GM19372 (cell line): ENCODE results near the gene SETX.
"Not testable (repeated sequence)": the region's sequence is repeated elsewhere in the genome, so short reads cannot be mapped to it uniquely, and the experiment has no call there.

Experiments
- ATAC-seq: cut with Tn5 transposase; IDR thresholded peaks from one replicate; pipeline ENCODE4 v1.9.1; 2021; ENCODE audit warnings: mild to moderate bottlenecking, low read depth, moderate library complexity; ENCODE audit not compliant: unreplicated experiment

The SETX gene

GRCh38 chr9:132293145-132293721 is 61.6 kb downstream of the SETX start:
- ATAC-seq: no peak

- ATAC-seq: no peak
Observed at GRCh38 chr9:132288966-132289365, 65.8 kb downstream of the SETX start.

GRCh38 chr9:132288361-132288760 is 66.4 kb downstream of the SETX start:
- no peak for ATAC-seq

GRCh38 chr9:132287256-132287760 is 67.5 kb downstream of the SETX start:
- ATAC-seq: no peak

- no peak for ATAC-seq
Observed at GRCh38 chr9:132283863-132284262, 70.9 kb downstream of the SETX start.

- no peak for ATAC-seq
Observed at GRCh38 chr9:132283165-132283564, 71.6 kb downstream of the SETX start.

- no peak for ATAC-seq
Observed at GRCh38 chr9:132274861-132275260, 79.9 kb downstream of the SETX start.

GRCh38 chr9:132269704-132270516 is 84.9 kb downstream of the SETX start:
- ATAC-seq: not testable (repeated sequence)

- no peak for ATAC-seq
Observed at GRCh38 chr9:132268725-132269352, 85.9 kb downstream of the SETX start.

GRCh38 chr9:132267660-132268059 is 87.1 kb downstream of the SETX start:
- ATAC-seq: no peak

- no peak for ATAC-seq
Observed at GRCh38 chr9:132266017-132266416, 88.8 kb downstream of the SETX start.

- ATAC-seq: no peak
Observed at GRCh38 chr9:132260846-132261245, 93.9 kb downstream of the SETX start.

- no peak for ATAC-seq
Observed at GRCh38 chr9:132250324-132251262, 104.2 kb downstream of the SETX start.

- no peak for ATAC-seq
Observed at GRCh38 chr9:132249690-132250089, 105.1 kb downstream of the SETX start.

GRCh38 chr9:132249123-132249522 is 105.7 kb downstream of the SETX start:
- no peak for ATAC-seq

- ATAC-seq: no peak
Observed at GRCh38 chr9:132247942-132248341, 106.8 kb downstream of the SETX start.

- ATAC-seq: no peak
Observed at GRCh38 chr9:132245465-132245864, 109.3 kb downstream of the SETX start.

GRCh38 chr9:132244582-132245455 is 110.0 kb downstream of the SETX start:
- no peak for ATAC-seq
